Measurements from ENCODE around the gene ZNF22.

Gene ZNF22

GRCh38 chr10:45001381-45002148 lies 842 bp downstream of the ZNF22 start:
- peaks cover 0 to 5% of the 10 kb centered on the region in 2 donors for H3K4me1 ChIP-seq (ENCODE audit: control insufficient read depth in 2 of 2, insufficient read depth in 1 of 2, low read depth in 1 of 2, low read length in 2 of 2)
- no peak overlapping the region for H3K27ac ChIP-seq (replicated peaks; ENCODE audit: low read length)
- H4K91ac ChIP-seq (ENCODE audit: low read depth, low read length, poor library complexity): no peak overlapping the region

GRCh38 chr10:45003432-45004000 lies 2.8 kb downstream of the ZNF22 start:
- Histone ChIP-seq H3K27me3 (ENCODE audit: control insufficient read depth in 3 of 3, insufficient read depth in 3 of 3, low read depth in 1 of 3, low read length in 3 of 3) (no peaks in the 10 kb centered on the region), H3K4me2 (ENCODE audit: insufficient read depth, low read length, poor library complexity, severe bottlenecking) (no peak overlapping the region), H3K4ac (ENCODE audit: low read length) (no peak overlapping the region), H3K23ac (ENCODE audit: low read depth, low read length, poor library complexity) (no peak overlapping the region), H3K14ac (ENCODE audit: low read length) (no peak overlapping the region), H2BK5ac (ENCODE audit: low read length) (no peak overlapping the region), H3K36me3 (replicated peaks in 1 of 2; ENCODE audit: control insufficient read depth in 2 of 2, insufficient read depth in 2 of 2, low read length in 2 of 2) (peaks cover 12 to 38% of the 10 kb centered on the region in 2 donors), H2AK5ac (ENCODE audit: low read depth, low read length) (no peak overlapping the region), H2BK120ac (ENCODE audit: low read depth, low read length) (no peak overlapping the region), H3K9me3 (replicated peaks in 1 of 2; ENCODE audit: control insufficient read depth in 2 of 2, insufficient read depth in 1 of 2, low read depth in 1 of 2, low read length in 2 of 2) (peaks cover 6 to 39% of the 10 kb centered on the region in 2 donors), H3K79me1 (ENCODE audit: low read depth, low read length) (no peaks in the 10 kb centered on the region), H3K27ac (replicated peaks; ENCODE audit: low read length) (no peak overlapping the region), H2BK15ac (ENCODE audit: low read length) (no peak overlapping the region), H2BK12ac (ENCODE audit: low read length) (no peak overlapping the region), H3K4me3 (ENCODE audit: low read length in 2 of 2) (no peak overlapping the region), H2AFZ (ENCODE audit: low read length) (no peak overlapping the region), H4K91ac (ENCODE audit: low read depth, low read length, poor library complexity) (no peak overlapping the region), H3K9ac (ENCODE audit: low read depth, low read length, poor library complexity) (no peak overlapping the region), H3K4me1 (ENCODE audit: control insufficient read depth in 2 of 2, insufficient read depth in 1 of 2, low read depth in 1 of 2, low read length in 2 of 2) (peaks cover 0 to 6% of the 10 kb centered on the region in 2 donors), H4K8ac (ENCODE audit: low read depth, low read length) (no peak overlapping the region), H3K18ac (ENCODE audit: low read length) (no peak overlapping the region)
- no peak for DNase-seq (ENCODE audit: low spot score)
- WGBS, 2 donors (ENCODE audit: extremely low coverage in 2 of 2, insufficient read length in 2 of 2, insufficient replicate concordance in 1 of 2): no CpG with 5 or more reads among the region's 10 CpGs

More at GRCh38 chr10:45001381-45002148, 842 bp downstream of the ZNF22 start:
- no peak overlapping the region for H2BK12ac ChIP-seq (ENCODE audit: low read length)
- no peak overlapping the region for H2BK15ac ChIP-seq (ENCODE audit: low read length)
- H2AK5ac ChIP-seq (ENCODE audit: low read depth, low read length): peak overlapping the region; percentile 22
- peak overlapping the region; percentile 2 for H2BK120ac ChIP-seq (ENCODE audit: low read depth, low read length)
- no peak for DNase-seq (ENCODE audit: low spot score)
- peaks cover 12 to 38% of the 10 kb centered on the region in 2 donors for H3K36me3 ChIP-seq (replicated peaks in 1 of 2; ENCODE audit: control insufficient read depth in 2 of 2, insufficient read depth in 2 of 2, low read length in 2 of 2)
- H4K8ac ChIP-seq (ENCODE audit: low read depth, low read length): no peak overlapping the region
- H3K79me1 ChIP-seq (ENCODE audit: low read depth, low read length): no peaks in the 10 kb centered on the region
- H3K14ac ChIP-seq (ENCODE audit: low read length): peak overlapping the region; percentile 22
- no peak overlapping the region for H3K9ac ChIP-seq (ENCODE audit: low read depth, low read length, poor library complexity)
- H3K18ac ChIP-seq (ENCODE audit: low read length): no peak overlapping the region
- no CpG with 5 or more reads among the region's 13 CpGs for WGBS, 2 donors (ENCODE audit: extremely low coverage in 2 of 2, insufficient read length in 2 of 2, insufficient replicate concordance in 1 of 2)
- no peak overlapping the region for H3K4ac ChIP-seq (ENCODE audit: low read length)
- peak overlapping the region; percentile 86 for H2AFZ ChIP-seq (ENCODE audit: low read length)
- no peak overlapping the region for H2BK5ac ChIP-seq (ENCODE audit: low read length)
- H3K4me3 ChIP-seq (ENCODE audit: low read length in 2 of 2): peak overlapping the region; percentile 75 to 86
- no peaks in the 10 kb centered on the region for H3K27me3 ChIP-seq (ENCODE audit: control insufficient read depth in 3 of 3, insufficient read depth in 3 of 3, low read depth in 1 of 3, low read length in 3 of 3)
- peak overlapping the region; percentile 71 for H3K4me2 ChIP-seq (ENCODE audit: insufficient read depth, low read length, poor library complexity, severe bottlenecking)
- H3K23ac ChIP-seq (ENCODE audit: low read depth, low read length, poor library complexity): no peak overlapping the region
- H3K9me3 ChIP-seq (replicated peaks in 1 of 2; ENCODE audit: control insufficient read depth in 2 of 2, insufficient read depth in 1 of 2, low read depth in 1 of 2, low read length in 2 of 2): peaks cover 6 to 39% of the 10 kb centered on the region in 2 donors

- H4K8ac ChIP-seq (ENCODE audit: low read depth, low read length): no peak overlapping the region
- H2BK12ac ChIP-seq (ENCODE audit: low read length): no peak overlapping the region
- H3K4ac ChIP-seq (ENCODE audit: low read length): no peak overlapping the region
- DNase-seq (ENCODE audit: low spot score): no peak
- no peak overlapping the region for H3K4me3 ChIP-seq (ENCODE audit: low read length in 2 of 2)
- H2BK120ac ChIP-seq (ENCODE audit: low read depth, low read length): no peak overlapping the region
- no peak overlapping the region for H2BK15ac ChIP-seq (ENCODE audit: low read length)
- H3K9me3 ChIP-seq (replicated peaks in 1 of 2; ENCODE audit: control insufficient read depth in 2 of 2, insufficient read depth in 1 of 2, low read depth in 1 of 2, low read length in 2 of 2): peaks cover 6 to 39% of the 10 kb centered on the region in 2 donors
- WGBS, 2 donors (ENCODE audit: extremely low coverage in 2 of 2, insufficient read length in 2 of 2, insufficient replicate concordance in 1 of 2): no CpG with 5 or more reads among the region's 3 CpGs
- no peak overlapping the region for H3K9ac ChIP-seq (ENCODE audit: low read depth, low read length, poor library complexity)
- H4K91ac ChIP-seq (ENCODE audit: low read depth, low read length, poor library complexity): no peak overlapping the region
- no peak overlapping the region for H2BK5ac ChIP-seq (ENCODE audit: low read length)
- peaks cover 12 to 38% of the 10 kb centered on the region in 2 donors for H3K36me3 ChIP-seq (replicated peaks in 1 of 2; ENCODE audit: control insufficient read depth in 2 of 2, insufficient read depth in 2 of 2, low read length in 2 of 2)
- H3K4me1 ChIP-seq (ENCODE audit: control insufficient read depth in 2 of 2, insufficient read depth in 1 of 2, low read depth in 1 of 2, low read length in 2 of 2): peaks cover 0 to 6% of the 10 kb centered on the region in 2 donors
- no peak overlapping the region for H3K18ac ChIP-seq (ENCODE audit: low read length)
- no peak overlapping the region for H2AK5ac ChIP-seq (ENCODE audit: low read depth, low read length)
- no peaks in the 10 kb centered on the region for H3K27me3 ChIP-seq (ENCODE audit: control insufficient read depth in 3 of 3, insufficient read depth in 3 of 3, low read depth in 1 of 3, low read length in 3 of 3)
- no peak overlapping the region for H3K23ac ChIP-seq (ENCODE audit: low read depth, low read length, poor library complexity)
- no peak overlapping the region for H3K27ac ChIP-seq (replicated peaks; ENCODE audit: low read length)
- no peak overlapping the region for H3K4me2 ChIP-seq (ENCODE audit: insufficient read depth, low read length, poor library complexity, severe bottlenecking)
- H3K79me1 ChIP-seq (ENCODE audit: low read depth, low read length): no peaks in the 10 kb centered on the region
- H2AFZ ChIP-seq (ENCODE audit: low read length): no peak overlapping the region
- no peak overlapping the region for H3K14ac ChIP-seq (ENCODE audit: low read length)
Observed at GRCh38 chr10:45004661-45005060, 3.9 kb downstream of the ZNF22 start.

- Histone ChIP-seq H3K14ac (ENCODE audit: low read length) (no peak overlapping the region), H3K4me2 (ENCODE audit: insufficient read depth, low read length, poor library complexity, severe bottlenecking) (no peak overlapping the region), H3K79me1 (ENCODE audit: low read depth, low read length) (no peaks in the 10 kb centered on the region), H4K91ac (ENCODE audit: low read depth, low read length, poor library complexity) (no peak overlapping the region), H3K9ac (ENCODE audit: low read depth, low read length, poor library complexity) (no peak overlapping the region), H3K27me3 (ENCODE audit: control insufficient read depth in 3 of 3, insufficient read depth in 3 of 3, low read depth in 1 of 3, low read length in 3 of 3) (no peaks in the 10 kb centered on the region), H2BK15ac (ENCODE audit: low read length) (no peak overlapping the region), H2AFZ (ENCODE audit: low read length) (no peak overlapping the region), H2BK12ac (ENCODE audit: low read length) (no peak overlapping the region), H3K4ac (ENCODE audit: low read length) (no peak overlapping the region), H3K23ac (ENCODE audit: low read depth, low read length, poor library complexity) (no peak overlapping the region), H2BK5ac (ENCODE audit: low read length) (no peak overlapping the region), H3K4me1 (ENCODE audit: control insufficient read depth in 2 of 2, insufficient read depth in 1 of 2, low read depth in 1 of 2, low read length in 2 of 2) (peaks cover 0 to 3% of the 10 kb centered on the region in 2 donors), H3K18ac (ENCODE audit: low read length) (no peak overlapping the region), H4K8ac (ENCODE audit: low read depth, low read length) (no peak overlapping the region), H2BK120ac (ENCODE audit: low read depth, low read length) (no peak overlapping the region), H3K4me3 (ENCODE audit: low read length in 2 of 2) (no peak overlapping the region), H3K27ac (replicated peaks; ENCODE audit: low read length) (no peak overlapping the region), H3K36me3 (replicated peaks in 1 of 2; ENCODE audit: control insufficient read depth in 2 of 2, insufficient read depth in 2 of 2, low read length in 2 of 2) (peaks cover 12 to 38% of the 10 kb centered on the region in 2 donors), H3K9me3 (replicated peaks in 1 of 2; ENCODE audit: control insufficient read depth in 2 of 2, insufficient read depth in 1 of 2, low read depth in 1 of 2, low read length in 2 of 2) (peaks cover 6 to 39% of the 10 kb centered on the region in 2 donors), H2AK5ac (ENCODE audit: low read depth, low read length) (no peak overlapping the region)
- no peak for DNase-seq (ENCODE audit: low spot score)
- no CpG with 5 or more reads among the region's 1 CpG for WGBS, 2 donors (ENCODE audit: extremely low coverage in 2 of 2, insufficient read length in 2 of 2, insufficient replicate concordance in 1 of 2)
Observed at GRCh38 chr10:45005284-45005683, 4.6 kb downstream of the ZNF22 start.
